Measurements from ENCODE around the gene SPEM3. TPM values are rescaled to one million over a fixed set of nuclear protein-coding genes. Genes with fewer than 3 reads are reported as not detected.
"Not testable (repeated sequence)": the region's sequence is repeated elsewhere in the genome, so short reads cannot be mapped to it uniquely, and the experiment has no call there.

SPEM3 gene
- total and polyA plus RNA-seq, 5 donors = not detected

GRCh38 chr17:7466639-7467341, 38.1 kb downstream of the SPEM3 start:
- WGBS = 60% methylated on average over 16 of the region's 16 CpGs
- H3K27ac ChIP-seq (ENCODE audit: low read length) = peak overlapping the region; percentile 83
- intact Hi-C loops (cut with DNase I) = loop anchor here in 1 of 4 donors (2.0 kb wide), 1 partner anchor 16 kb away; no protein-coding TSS in a partner anchor
- H3K27me3 ChIP-seq (ENCODE audit: control insufficient read depth, insufficient read depth) = no peaks in the 10 kb centered on the region
- H3K4me3 ChIP-seq (ENCODE audit: low read length) = no peak overlapping the region
- peaks cover 10% of the 10 kb centered on the region for H3K4me1 ChIP-seq (ENCODE audit: control insufficient read depth, insufficient read depth, low read length)
- DNase-seq (peak; percentile 87 to 90 (median 88)), ATAC-seq (peak; percentile 43 to 69)
- no peaks in the 10 kb centered on the region for H3K9me3 ChIP-seq (ENCODE audit: control insufficient read depth, low read length)

- intact Hi-C loops (cut with DNase I) = loop anchor here in 1 of 4 donors (2.0 kb wide), 1 partner anchor 17 kb away; no protein-coding TSS in a partner anchor
- DNase-seq (no peak), ATAC-seq (no peak)
- H3K4me3 ChIP-seq (ENCODE audit: low read length) = no peak overlapping the region
- no peaks in the 10 kb centered on the region for H3K9me3 ChIP-seq (ENCODE audit: control insufficient read depth, low read length)
- no peaks in the 10 kb centered on the region for H3K27me3 ChIP-seq (ENCODE audit: control insufficient read depth, insufficient read depth)
- H3K4me1 ChIP-seq (ENCODE audit: control insufficient read depth, insufficient read depth, low read length) = peaks cover 11% of the 10 kb centered on the region
- WGBS = 94% methylated on average over 3 of the region's 3 CpGs
- H3K27ac ChIP-seq (ENCODE audit: low read length) = peak overlapping the region; percentile 83
Observed at GRCh38 chr17:7467498-7467897, 38.8 kb downstream of the SPEM3 start.

- DNase-seq (peak in 1 of 3 donors; percentile 22), ATAC-seq (no peak)
- Histone ChIP-seq H3K27me3 (ENCODE audit: control insufficient read depth, insufficient read depth) (no peaks in the 10 kb centered on the region), H3K27ac (ENCODE audit: low read length) (no peak overlapping the region), H3K4me1 (ENCODE audit: control insufficient read depth, insufficient read depth, low read length) (peaks cover 11% of the 10 kb centered on the region), H3K4me3 (ENCODE audit: low read length) (no peak overlapping the region), H3K9me3 (ENCODE audit: control insufficient read depth, low read length) (no peaks in the 10 kb centered on the region)
- intact Hi-C loops (cut with DNase I) = no loop called here
- 85% methylated on average over 11 of the region's 11 CpGs for WGBS
Observed at GRCh38 chr17:7468290-7468689, 39.6 kb downstream of the SPEM3 start.

- Histone ChIP-seq H3K4me1 (ENCODE audit: control insufficient read depth, insufficient read depth, low read length) (peaks cover 11% of the 10 kb centered on the region), H3K9me3 (ENCODE audit: control insufficient read depth, low read length) (no peaks in the 10 kb centered on the region), H3K27me3 (ENCODE audit: control insufficient read depth, insufficient read depth) (no peaks in the 10 kb centered on the region), H3K27ac (ENCODE audit: low read length) (no peak overlapping the region), H3K4me3 (ENCODE audit: low read length) (no peak overlapping the region)
- DNase-seq (peak in 1 of 3 donors; percentile 22), ATAC-seq (no peak)
- WGBS = 77% methylated on average over 12 of the region's 12 CpGs
- intact Hi-C loops (cut with DNase I) = no loop called here
Observed at GRCh38 chr17:7468804-7469389, 40.2 kb downstream of the SPEM3 start.

GRCh38 chr17:7469843-7470242, 41.2 kb downstream of the SPEM3 start:
- DNase-seq; ATAC-seq; H3K9me3 ChIP-seq (ENCODE audit: control insufficient read depth, low read length); H3K4me3 ChIP-seq (ENCODE audit: low read length); intact Hi-C loops (cut with DNase I); H3K27ac ChIP-seq (ENCODE audit: low read length); H3K27me3 ChIP-seq (ENCODE audit: control insufficient read depth, insufficient read depth): not testable (repeated sequence)
- WGBS = 91% methylated on average over 12 of the region's 12 CpGs
- H3K4me1 ChIP-seq (ENCODE audit: control insufficient read depth, insufficient read depth, low read length) = peaks cover 14% of the 10 kb centered on the region

GRCh38 chr17:7470457-7470973, 41.9 kb downstream of the SPEM3 start:
- ATAC-seq; H3K4me3 ChIP-seq (ENCODE audit: low read length); intact Hi-C loops (cut with DNase I); DNase-seq; H3K27me3 ChIP-seq (ENCODE audit: control insufficient read depth, insufficient read depth); H3K9me3 ChIP-seq (ENCODE audit: control insufficient read depth, low read length): not testable (repeated sequence)
- Histone ChIP-seq H3K27ac (ENCODE audit: low read length) (peak overlapping the region; percentile 30), H3K4me1 (ENCODE audit: control insufficient read depth, insufficient read depth, low read length) (peaks cover 15% of the 10 kb centered on the region)
- WGBS = 66% methylated on average over 8 of the region's 8 CpGs

- Histone ChIP-seq H3K27me3 (ENCODE audit: control insufficient read depth, insufficient read depth) (no peaks in the 10 kb centered on the region), H3K9me3 (ENCODE audit: control insufficient read depth, low read length) (no peaks in the 10 kb centered on the region), H3K4me1 (ENCODE audit: control insufficient read depth, insufficient read depth, low read length) (peaks cover 20% of the 10 kb centered on the region), H3K27ac (ENCODE audit: low read length) (peak overlapping the region; percentile 8), H3K4me3 (ENCODE audit: low read length) (no peak overlapping the region)
- no peak for DNase-seq
- no peak for ATAC-seq
- intact Hi-C loops (cut with DNase I) = no loop called here
- WGBS = 72% methylated on average over 2 of the region's 2 CpGs
Observed at GRCh38 chr17:7471729-7472128, 43.1 kb downstream of the SPEM3 start.

GRCh38 chr17:7474767-7475166, 46.1 kb downstream of the SPEM3 start:
- not testable (repeated sequence) for ATAC-seq; DNase-seq; H3K27me3 ChIP-seq (ENCODE audit: control insufficient read depth, insufficient read depth); H3K9me3 ChIP-seq (ENCODE audit: control insufficient read depth, low read length); H3K4me3 ChIP-seq (ENCODE audit: low read length)
- 89% methylated on average over 8 of the region's 8 CpGs for WGBS
- Histone ChIP-seq H3K27ac (ENCODE audit: low read length) (peak overlapping the region; percentile 18), H3K4me1 (ENCODE audit: control insufficient read depth, insufficient read depth, low read length) (peaks cover 25% of the 10 kb centered on the region)
- intact Hi-C loops (cut with DNase I) = loop anchor here in 2 of 4 donors (5.0 kb wide), 1 partner anchor 37 kb away; the partner anchor contains the start of genes FGF11 (in 2 of the 2) and TMEM102 (in 2 of the 2)

GRCh38 chr17:7475764-7476422, 47.2 kb downstream of the SPEM3 start:
- Histone ChIP-seq H3K4me1 (ENCODE audit: control insufficient read depth, insufficient read depth, low read length) (peaks cover 22% of the 10 kb centered on the region), H3K27ac (ENCODE audit: low read length) (peak overlapping the region; percentile 73), H3K27me3 (ENCODE audit: control insufficient read depth, insufficient read depth) (no peaks in the 10 kb centered on the region), H3K9me3 (ENCODE audit: control insufficient read depth, low read length) (no peaks in the 10 kb centered on the region), H3K4me3 (ENCODE audit: low read length) (no peak overlapping the region)
- intact Hi-C loops (cut with DNase I) = loop anchor here in 2 of 4 donors (5.0 kb wide), 1 partner anchor 39 kb away; the partner anchor contains the start of genes FGF11 (in 2 of the 2) and TMEM102 (in 2 of the 2)
- peak; percentile 45 to 57 for ATAC-seq
- 45% methylated on average over 15 of the region's 15 CpGs for WGBS
- peak; percentile 70 to 82 (median 79) for DNase-seq

- WGBS = 34% methylated on average over 3 of the region's 3 CpGs
- Histone ChIP-seq H3K27me3 (ENCODE audit: control insufficient read depth, insufficient read depth) (no peaks in the 10 kb centered on the region), H3K27ac (ENCODE audit: low read length) (peak overlapping the region; percentile 73), H3K9me3 (ENCODE audit: control insufficient read depth, low read length) (no peaks in the 10 kb centered on the region), H3K4me1 (ENCODE audit: control insufficient read depth, insufficient read depth, low read length) (peaks cover 21% of the 10 kb centered on the region), H3K4me3 (ENCODE audit: low read length) (no peak overlapping the region)
- DNase-seq (peak; percentile 1 to 10 (median 2)), ATAC-seq (no peak)
- intact Hi-C loops (cut with DNase I) = loop anchor here in 2 of 4 donors (5.0 kb wide), 1 partner anchor 39 kb away; the partner anchor contains the start of genes FGF11 (in 2 of the 2) and TMEM102 (in 2 of the 2)
Observed at GRCh38 chr17:7476494-7476893, 47.8 kb downstream of the SPEM3 start.

Data from right cardiac atrium (tissue), 5 donors.